Mesodermal cell (in vitro differentiated cells): ENCODE measurements around the gene RND1. TPM values are rescaled to one million over a fixed set of nuclear protein-coding genes. Genes with fewer than 3 reads are reported as not detected.
"Not testable (repeated sequence)": the region's sequence is repeated elsewhere in the genome, so short reads cannot be mapped to it uniquely, and the experiment has no call there.

Experiments used
- H3K27ac ChIP-seq: 2 replicates; pipeline ENCODE4 v1.7.0; 2013; ENCODE audit warnings: mild to moderate bottlenecking, low read depth, low read length, moderate library complexity; ENCODE audit not compliant: severe bottlenecking
- H3K36me3 ChIP-seq: 2 replicates; pipeline ENCODE4 v1.7.1; 2013; ENCODE audit warnings: mild to moderate bottlenecking, low read length, moderate library complexity; ENCODE audit not compliant: control insufficient read depth, insufficient read depth
- H3K4me1 ChIP-seq: one replicate; pipeline ENCODE4 v1.7.1; 2013; ENCODE audit warnings: mild to moderate bottlenecking, low read length; ENCODE audit not compliant: insufficient read depth, control insufficient read depth, poor library complexity, severe bottlenecking
- H3K4me3 ChIP-seq: 2 replicates; pipeline ENCODE4 v1.7.0; 2013; ENCODE audit warnings: low read length, control low read depth, mild to moderate bottlenecking; ENCODE audit not compliant: insufficient read depth, poor library complexity, severe bottlenecking; ENCODE audit errors: extremely low read depth
- H3K9me3 ChIP-seq: 2 replicates; pipeline ENCODE4 v1.7.1; 2013; ENCODE audit warnings: mild to moderate bottlenecking, low read length, moderate library complexity; ENCODE audit not compliant: control insufficient read depth
- WGBS, 2 experiments: methylation state at CpG; one replicate each; pipeline ENCODE4 v1.1.5; 2013; ENCODE audit warnings: missing lambda C conversion rate in 2 of 2; ENCODE audit not compliant: insufficient coverage in 2 of 2; 5-methylcytosine and 5-hydroxymethylcytosine counted together
- polyA plus RNA-seq, 2 experiments: library from polyadenylated mRNA; stranded (reverse); fragments of 50-300 nt; gene quantifications; one replicate each; pipeline ENCODE4 v1.2.3, GENCODE V29; 2013

Gene RND1
- 4.2 TPM for polyA plus RNA-seq (2013, experiment 1 of 2)
- polyA plus RNA-seq (2013, experiment 2 of 2), result 5.8 TPM

DNA sequence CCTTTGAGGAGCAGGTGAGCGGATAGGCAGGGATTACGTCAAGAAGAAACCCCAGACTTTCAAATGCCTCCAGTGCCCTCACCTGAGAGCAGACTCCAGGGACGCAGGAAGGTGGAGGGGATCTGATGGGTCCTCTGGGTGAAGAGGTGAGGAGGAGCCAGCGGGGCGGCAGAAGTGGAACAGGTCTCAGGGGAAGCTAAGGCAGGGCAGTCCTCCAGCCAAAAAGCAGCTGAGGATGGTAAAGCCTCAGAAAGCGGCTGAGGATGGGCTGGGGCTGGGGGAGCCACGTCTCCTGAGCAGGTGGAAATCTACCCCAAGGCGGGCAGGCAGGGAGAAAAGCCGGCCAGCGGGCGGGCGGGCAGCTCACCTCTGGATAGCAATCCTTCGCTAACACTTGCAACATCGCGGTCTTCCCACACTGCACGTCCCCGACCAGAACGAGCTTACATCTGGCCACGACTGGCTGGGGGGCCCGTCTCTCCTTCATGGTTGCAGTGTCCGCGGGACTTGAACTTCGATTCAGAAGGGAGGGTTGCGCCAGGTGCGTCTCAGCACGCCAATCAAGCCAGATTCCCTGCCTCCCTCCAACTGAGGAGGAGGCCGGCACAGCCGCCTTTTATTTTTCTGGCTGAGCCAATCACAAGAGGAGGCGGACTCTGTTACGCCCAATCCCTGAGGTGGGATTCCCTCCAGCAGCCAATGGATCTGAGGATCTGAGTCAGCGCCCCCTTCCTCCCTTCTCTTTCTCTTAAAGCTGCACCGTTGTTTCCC, at the start of gene RND1:
Gene RND1 (minus strand): TSS at position 590 of the 771 bp plus-strand sequence. CDS start 103 bp downstream, at position 487.
- Histone ChIP-seq H3K27ac (no peak within 1 kb of the TSS), H3K36me3 (no peaks in the 10 kb centered on the region), H3K9me3 (no peaks in the 10 kb centered on the region), H3K4me3 (peak within 1 kb of the TSS; percentile 52), H3K4me1 (no peaks in the 10 kb centered on the region)
- WGBS, 2 experiments, result 1 to 3% methylated on average over 24 to 27 of the region's 32 CpGs

DNA sequence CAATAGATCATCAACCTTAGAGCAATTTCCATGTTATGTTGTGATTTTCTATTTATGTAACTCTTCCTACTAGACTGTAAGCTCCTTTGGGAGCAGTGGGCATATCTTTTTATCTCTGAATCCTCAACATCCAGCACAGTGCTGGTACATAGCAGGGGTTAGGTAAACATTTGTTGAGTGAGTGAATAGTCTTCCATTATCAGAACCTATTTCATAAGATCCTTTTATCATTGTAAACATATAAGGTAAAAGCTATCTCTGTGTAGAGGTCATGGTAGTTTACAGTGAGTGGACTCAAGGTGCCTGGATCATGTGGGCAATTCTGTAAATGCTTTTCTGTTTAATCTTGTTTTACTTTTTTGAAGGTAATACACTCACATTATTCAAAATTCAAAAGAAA, 44.5 kb upstream of the RND1 start:
- no peaks in the 10 kb centered on the region for H3K36me3 ChIP-seq
- no peaks in the 10 kb centered on the region for H3K9me3 ChIP-seq
- H3K4me3 ChIP-seq, result no peak overlapping the region
- H3K27ac ChIP-seq, result no peak overlapping the region
- H3K4me1 ChIP-seq, result no peaks in the 10 kb centered on the region

DNA sequence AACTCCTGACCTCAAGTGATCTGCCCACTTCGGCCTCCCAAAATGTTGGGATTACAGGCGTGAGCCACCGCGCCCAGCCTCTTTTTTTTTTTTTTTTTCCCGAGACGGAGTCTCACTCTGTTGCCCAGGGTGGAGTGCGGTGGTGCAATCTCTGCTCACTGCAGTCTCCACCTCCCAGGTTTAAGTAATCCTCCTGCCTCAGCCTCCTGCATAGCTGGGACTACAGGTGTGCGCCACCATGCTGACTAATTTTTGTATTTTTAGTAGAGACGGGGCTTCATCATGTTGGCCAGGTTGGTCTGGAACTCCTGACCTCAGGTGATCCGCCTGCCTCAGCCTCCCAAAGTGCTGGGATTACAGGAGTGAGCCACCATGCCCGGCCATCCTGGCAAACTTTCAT, 44.0 kb upstream of the RND1 start:
- WGBS, 2 experiments, result 86 to 93% methylated on average over 3 to 11 of the region's 11 CpGs
- not testable (repeated sequence) for H3K27ac ChIP-seq, H3K9me3 ChIP-seq, H3K4me1 ChIP-seq, H3K4me3 ChIP-seq, H3K36me3 ChIP-seq

DNA sequence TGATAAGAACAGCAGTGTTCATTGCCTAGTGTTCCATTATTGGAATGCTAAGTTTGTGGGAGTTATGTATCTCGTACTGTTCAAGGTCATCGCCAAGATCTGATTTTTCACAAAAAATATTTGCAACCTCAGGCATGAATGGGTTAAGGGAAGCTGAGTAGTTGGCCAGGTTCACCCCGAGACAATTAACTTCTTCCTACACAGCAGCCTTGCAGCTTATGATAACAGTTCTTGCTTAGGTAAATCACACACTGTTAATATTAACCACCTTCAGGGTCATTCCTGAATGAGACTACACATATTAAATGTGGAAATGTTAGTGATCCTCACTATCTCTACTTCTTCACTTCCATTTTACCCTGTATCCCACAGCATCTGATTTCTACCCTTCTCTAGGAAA, 41.6 kb upstream of the RND1 start:
- Histone ChIP-seq H3K4me3 (no peak overlapping the region), H3K4me1 (peaks cover 5% of the 10 kb centered on the region), H3K27ac (no peak overlapping the region), H3K9me3 (no peaks in the 10 kb centered on the region), H3K36me3 (no peaks in the 10 kb centered on the region)
- WGBS, 2 experiments, result 100% methylated on average over 1 of the region's 3 CpGs

DNA sequence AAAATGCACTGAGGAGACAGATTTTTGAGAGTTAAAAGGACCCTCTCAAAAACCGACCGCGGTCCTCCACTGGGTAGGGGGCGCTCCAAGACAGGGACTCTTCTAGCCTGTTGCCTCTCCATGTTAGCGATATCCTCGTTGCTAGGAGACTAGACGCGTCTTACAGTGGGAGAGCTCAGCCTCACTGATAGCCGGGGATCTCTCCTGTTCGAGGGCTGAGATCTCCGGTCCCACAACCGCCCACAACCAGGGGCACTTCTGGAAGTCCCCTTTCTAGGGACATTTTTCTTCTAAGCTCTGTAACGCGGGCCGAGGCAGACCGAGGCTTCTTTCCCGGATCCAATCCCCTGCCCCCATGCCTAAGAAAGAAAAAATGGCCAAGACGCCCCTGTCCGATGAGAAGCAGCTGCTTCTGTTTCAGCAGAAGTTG, 38.3 kb upstream of the RND1 start:
- 1 to 4% methylated on average over 13 to 19 of the region's 19 CpGs for WGBS, 2 experiments
- peak overlapping the region; percentile 39 for H3K4me3 ChIP-seq
- H3K9me3 ChIP-seq, result no peaks in the 10 kb centered on the region
- H3K27ac ChIP-seq, result peak overlapping the region; percentile 59
- no peaks in the 10 kb centered on the region for H3K36me3 ChIP-seq
- peaks cover 5% of the 10 kb centered on the region for H3K4me1 ChIP-seq

DNA sequence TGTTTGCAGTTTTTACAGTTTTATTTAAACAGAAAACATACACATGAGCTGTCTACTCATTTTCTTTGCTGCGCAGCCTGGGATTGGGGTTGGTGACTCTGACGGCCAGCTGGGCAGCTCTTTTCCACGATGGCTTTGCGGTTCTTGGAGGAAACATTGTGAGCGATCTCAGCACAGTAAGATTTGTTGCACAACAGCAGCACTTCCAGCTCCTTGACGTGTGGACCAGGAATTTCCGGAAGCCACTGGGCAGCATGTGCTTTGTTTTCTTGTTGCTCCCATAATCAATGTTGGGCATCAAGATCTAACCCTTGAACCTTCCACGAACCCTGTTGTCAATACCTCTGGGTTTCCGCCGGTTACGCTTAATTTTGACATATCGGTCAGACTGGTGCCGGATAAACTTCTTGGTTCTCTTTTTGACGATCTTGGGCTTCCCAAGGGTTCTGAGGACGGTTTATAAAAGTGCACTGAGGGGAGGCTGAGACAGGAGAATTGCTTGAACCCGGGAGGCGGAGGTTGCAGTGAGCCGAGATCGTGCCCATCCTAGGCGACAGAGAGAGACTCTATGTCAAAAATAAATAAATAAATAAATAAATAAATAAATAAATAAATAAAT, 37.8 kb upstream of the RND1 start:
- 87 to 90% methylated on average over 15 of the region's 20 CpGs for WGBS, 2 experiments
- Histone ChIP-seq H3K36me3 (no peaks in the 10 kb centered on the region), H3K4me3 (no peak overlapping the region), H3K27ac (no peak overlapping the region), H3K4me1 (peaks cover 5% of the 10 kb centered on the region), H3K9me3 (no peaks in the 10 kb centered on the region)

DNA sequence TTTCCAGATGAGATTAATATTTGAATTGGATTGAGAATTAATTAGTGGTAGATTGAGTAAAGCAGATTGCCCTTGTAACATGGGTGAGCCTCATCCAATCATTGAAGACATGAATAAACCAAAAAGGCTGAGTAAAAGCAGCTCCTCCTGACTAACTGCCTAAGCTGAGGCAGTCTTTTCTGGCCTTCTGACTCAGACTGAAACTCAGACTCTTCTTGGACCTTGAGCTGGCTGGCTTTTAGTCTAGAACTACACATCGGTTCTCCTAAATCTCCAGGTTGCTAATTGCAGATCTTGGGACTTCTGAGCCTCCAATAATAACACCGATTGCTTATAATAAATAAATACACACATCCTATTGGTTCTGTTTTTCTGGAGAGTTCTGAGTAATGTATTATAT, 35.6 kb upstream of the RND1 start:
- Histone ChIP-seq H3K9me3 (no peaks in the 10 kb centered on the region), H3K27ac (no peak overlapping the region), H3K4me3 (no peak overlapping the region), H3K4me1 (peaks cover 5% of the 10 kb centered on the region), H3K36me3 (no peaks in the 10 kb centered on the region)
- 83% methylated on average over 1 of the region's 2 CpGs; no CpG with 5 or more reads in 1 of the 2 experiments for WGBS, 2 experiments

DNA sequence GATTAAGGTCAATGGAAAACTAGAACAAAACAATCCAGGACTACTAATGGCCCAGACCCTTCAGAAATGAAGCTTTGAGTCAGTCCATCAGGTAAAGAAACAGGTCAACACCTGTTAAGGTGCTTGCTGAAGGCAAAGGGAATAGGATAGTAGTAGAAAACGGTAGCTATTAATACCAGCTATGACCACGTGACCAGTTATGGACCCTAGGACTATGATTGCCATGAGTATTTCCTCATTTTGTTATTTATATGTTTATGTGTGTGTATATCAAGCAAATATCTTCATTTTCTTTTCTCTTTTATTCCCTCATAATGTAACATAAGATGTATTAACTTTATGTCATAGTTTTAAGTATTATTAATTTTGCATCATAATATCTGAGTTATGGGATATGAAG, 34.0 kb upstream of the RND1 start:
- H3K27ac ChIP-seq, result no peak overlapping the region
- no peaks in the 10 kb centered on the region for H3K36me3 ChIP-seq
- peaks cover 5% of the 10 kb centered on the region for H3K4me1 ChIP-seq
- no peaks in the 10 kb centered on the region for H3K9me3 ChIP-seq
- WGBS, 2 experiments, result 67 to 77% methylated on average over 1 to 2 of the region's 2 CpGs
- H3K4me3 ChIP-seq, result no peak overlapping the region

DNA sequence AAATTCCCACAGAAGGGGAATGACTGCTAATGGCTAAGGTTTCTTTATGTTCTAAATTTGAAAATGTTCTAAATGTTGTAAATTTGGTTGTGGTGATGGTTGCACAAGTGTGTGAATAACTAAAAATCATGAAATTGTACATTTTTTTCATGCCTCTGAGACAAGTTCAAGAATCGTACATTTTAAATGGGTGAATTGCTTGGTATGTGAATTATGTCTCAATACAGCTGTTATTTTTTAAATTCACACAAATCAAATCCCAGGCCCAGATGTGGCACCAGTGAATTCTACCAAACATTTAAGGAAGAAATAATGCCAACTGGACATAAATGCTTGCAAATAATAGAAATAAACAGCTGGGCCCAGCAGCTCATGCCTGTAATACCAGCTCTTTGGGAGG, 28.6 kb upstream of the RND1 start:
- no peak overlapping the region for H3K4me3 ChIP-seq
- no peak overlapping the region for H3K27ac ChIP-seq
- H3K36me3 ChIP-seq, result no peaks in the 10 kb centered on the region
- no peaks in the 10 kb centered on the region for H3K9me3 ChIP-seq
- no CpG with 5 or more reads among the region's 1 CpG for WGBS, 2 experiments
- no peaks in the 10 kb centered on the region for H3K4me1 ChIP-seq

DNA sequence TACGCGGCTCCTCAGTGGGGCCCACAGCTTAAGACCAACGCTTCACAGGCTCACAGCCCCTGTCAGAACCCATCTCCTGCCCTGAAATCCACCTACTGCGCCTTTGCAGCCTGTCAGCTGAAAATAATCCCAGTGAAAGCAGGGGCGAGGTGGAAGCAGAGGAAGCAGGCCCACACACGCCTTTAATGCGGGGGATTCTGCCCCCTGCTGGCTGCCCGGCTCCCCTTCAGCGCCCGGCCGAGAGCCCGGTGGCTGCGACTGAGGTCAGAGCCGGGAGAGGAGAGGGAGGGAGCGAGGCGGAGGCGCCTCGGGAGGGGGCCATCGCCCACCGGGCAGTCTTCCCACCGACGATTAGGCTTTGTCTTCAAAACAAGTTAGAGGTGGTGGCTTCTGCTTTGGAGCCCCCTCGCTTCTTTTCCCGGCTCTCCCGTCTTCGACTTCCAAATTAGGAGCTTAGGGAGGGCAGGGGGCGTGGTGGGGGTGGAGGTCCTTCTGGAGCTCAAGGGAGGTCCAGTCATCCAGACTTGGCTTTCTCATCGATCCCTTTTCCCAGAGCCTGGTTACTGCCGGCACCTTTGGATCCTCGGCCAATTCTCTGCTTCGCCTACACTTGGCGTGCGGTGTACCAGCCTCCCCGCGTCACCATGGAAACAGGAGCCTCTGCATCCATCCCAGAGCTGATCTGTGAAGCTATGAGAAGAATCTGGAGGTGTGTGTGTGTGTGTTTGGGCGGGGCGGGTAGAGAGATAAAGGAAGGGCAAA, 25.2 kb upstream of the RND1 start:
- no peaks in the 10 kb centered on the region for H3K9me3 ChIP-seq
- WGBS, 2 experiments, result 3 to 4% methylated on average over 23 to 26 of the region's 37 CpGs
- no peaks in the 10 kb centered on the region for H3K36me3 ChIP-seq
- no peaks in the 10 kb centered on the region for H3K4me1 ChIP-seq
- H3K27ac ChIP-seq, result no peak overlapping the region
- peak overlapping the region; percentile 36 for H3K4me3 ChIP-seq
